ENCODE data around the gene ESR1. TPM values are rescaled to one million over a fixed set of nuclear protein-coding genes. Genes with fewer than 3 reads are reported as not detected.

ESR1 gene
- total RNA-seq, 2 donors from 2014 or later, result 2.4 to 4.9 TPM

DNA sequence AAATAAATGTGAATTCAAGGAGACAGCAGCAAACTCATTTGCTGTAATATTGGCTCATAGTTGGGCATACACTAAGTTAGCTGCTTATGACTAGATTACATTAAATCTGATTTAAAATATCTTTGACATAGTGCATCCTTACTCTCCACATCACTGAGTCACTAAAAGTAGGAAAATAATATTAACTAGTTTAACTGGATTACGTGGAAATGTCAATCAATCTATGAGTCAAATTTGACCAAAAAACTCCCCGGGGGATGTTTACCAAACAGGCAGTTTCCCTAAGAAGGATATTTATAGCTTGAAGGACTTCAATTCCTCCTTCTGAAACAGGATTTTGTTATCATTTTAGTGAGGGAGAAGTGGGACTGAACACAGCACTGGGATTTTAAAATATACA, 366.5 kb downstream of the ESR1 start:
- intact Hi-C loops (cut with DNase I), result no loop called here
- ATAC-seq (no peak), DNase-seq (no peak)

- intact Hi-C loops (cut with DNase I), result no loop called here
Observed at GRCh38 chr6:152176268-152176667, 368.8 kb downstream of the ESR1 start.

More at GRCh38 chr6:152176268-152176667, 368.8 kb downstream of the ESR1 start:
- no peak for DNase-seq
- ATAC-seq, result no peak

Data from left cardiac atrium (tissue), 4 donors.